Neural crest cell (in vitro differentiated cells): ENCODE data around the gene FHIT. TPM values are rescaled to one million over a fixed set of nuclear protein-coding genes. Genes with fewer than 3 reads are reported as not detected.
"Not testable (repeated sequence)": the region's sequence is repeated elsewhere in the genome, so short reads cannot be mapped to it uniquely, and the experiment has no call there.

Experiments used
- DNase-seq: peaks from one replicate; pipeline ENCODE4 v3.0.0; 2021; ENCODE audit warnings: low read depth, mixed read lengths, low spot score
- H3K27ac Mint-ChIP-seq: one replicate; pipeline ENCODE4 v1.8.0; 2021; ENCODE audit warnings: mild to moderate bottlenecking, mixed read lengths; ENCODE audit not compliant: unreplicated experiment
- H3K27me3 Mint-ChIP-seq: 2 replicates; pipeline ENCODE4 v1.8.0; 2021; ENCODE audit warnings: low read depth, mild to moderate bottlenecking, mixed read lengths
- H3K36me3 Mint-ChIP-seq: 2 replicates; pipeline ENCODE4 v1.8.0; 2021; ENCODE audit warnings: low read depth, mild to moderate bottlenecking, mixed read lengths
- H3K4me1 Mint-ChIP-seq: 2 replicates; pipeline ENCODE4 v1.8.0; 2021; ENCODE audit warnings: mixed read lengths
- H3K4me3 Mint-ChIP-seq: one replicate; pipeline ENCODE4 v1.8.0; 2021; ENCODE audit warnings: mild to moderate bottlenecking, mixed read lengths
- H3K9me3 Mint-ChIP-seq: 2 replicates; pipeline ENCODE4 v1.8.0; 2021; ENCODE audit warnings: mixed read lengths
- CTCF ChIP-seq: fragments of 200-600 bp; sonication (generic); conservative IDR thresholded peaks from 2 replicates; pipeline ENCODE4 v1.5.0; 2021; ENCODE audit warnings: antibody characterized with exemption, mild to moderate bottlenecking
- total RNA-seq: library from RNA; stranded (reverse); gene quantifications from 2 replicates; pipeline ENCODE4 v1.2.1, GENCODE V29; 2021

FHIT gene
- total RNA-seq, 1 donor from 2014 or later: 5.2 TPM

DNA sequence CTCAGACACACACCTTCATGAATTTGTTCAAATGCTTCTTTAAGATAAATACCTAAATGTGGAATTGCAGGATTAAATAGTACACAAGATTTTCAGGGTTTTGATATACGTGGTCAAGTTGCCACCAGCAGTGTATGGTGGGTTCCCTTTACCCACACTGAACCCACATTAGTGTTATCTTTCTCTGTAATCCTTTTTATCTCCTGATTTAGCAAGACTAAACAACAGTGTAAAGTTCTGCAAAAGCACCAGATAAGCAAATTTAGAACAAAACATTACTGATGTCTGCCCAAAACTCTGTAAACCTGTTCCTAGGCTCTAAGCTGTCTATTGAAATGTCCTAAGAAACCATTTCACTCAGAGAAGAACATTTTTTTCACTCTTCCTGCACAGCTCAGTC, 352.9 kb downstream of the FHIT start:
- Mint-ChIP-seq H3K27ac (no peak overlapping the region), H3K27me3 (no peaks in the 10 kb centered on the region), H3K9me3 (no peaks in the 10 kb centered on the region), H3K4me3 (no peak overlapping the region), H3K36me3 (no peaks in the 10 kb centered on the region), H3K4me1 (peaks cover 16% of the 10 kb centered on the region)
- TF ChIP-seq CTCF: no peak
- DNase-seq: no peak

DNA sequence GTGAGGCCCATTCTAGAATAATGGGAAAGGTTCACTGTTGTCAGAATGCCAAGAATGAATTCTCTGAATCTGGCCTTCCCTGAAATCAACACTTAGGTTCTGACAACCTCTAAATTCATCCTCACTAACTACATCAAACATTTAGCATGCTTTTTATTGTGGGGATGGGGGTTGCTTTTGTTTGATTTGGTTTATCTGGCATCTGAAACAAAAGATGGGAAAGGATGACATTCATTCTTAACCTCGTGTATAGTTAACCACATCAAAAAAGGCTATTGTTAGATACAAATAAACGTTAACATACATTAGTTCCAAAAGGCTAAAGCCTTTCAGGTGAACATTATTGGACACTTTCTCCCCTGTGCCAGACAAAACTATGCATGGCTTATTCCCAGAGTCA, 357.3 kb downstream of the FHIT start:
- H3K4me3 Mint-ChIP-seq: no peak overlapping the region
- peaks cover 5% of the 10 kb centered on the region for H3K9me3 Mint-ChIP-seq
- H3K27me3 Mint-ChIP-seq: no peaks in the 10 kb centered on the region
- H3K36me3 Mint-ChIP-seq: peaks cover 2% of the 10 kb centered on the region
- H3K27ac Mint-ChIP-seq: no peak overlapping the region
- TF ChIP-seq CTCF: no peak
- DNase-seq: no peak
- peaks cover 16% of the 10 kb centered on the region for H3K4me1 Mint-ChIP-seq

GRCh38 chr3:60890226-60890625, 361.0 kb downstream of the FHIT start:
- Mint-ChIP-seq H3K36me3 (peaks cover 2% of the 10 kb centered on the region), H3K4me1 (peaks cover 9% of the 10 kb centered on the region), H3K27me3 (no peaks in the 10 kb centered on the region), H3K27ac (no peak overlapping the region), H3K4me3 (no peak overlapping the region), H3K9me3 (peaks cover 5% of the 10 kb centered on the region)
- DNase-seq: no peak
- TF ChIP-seq CTCF: no peak

DNA sequence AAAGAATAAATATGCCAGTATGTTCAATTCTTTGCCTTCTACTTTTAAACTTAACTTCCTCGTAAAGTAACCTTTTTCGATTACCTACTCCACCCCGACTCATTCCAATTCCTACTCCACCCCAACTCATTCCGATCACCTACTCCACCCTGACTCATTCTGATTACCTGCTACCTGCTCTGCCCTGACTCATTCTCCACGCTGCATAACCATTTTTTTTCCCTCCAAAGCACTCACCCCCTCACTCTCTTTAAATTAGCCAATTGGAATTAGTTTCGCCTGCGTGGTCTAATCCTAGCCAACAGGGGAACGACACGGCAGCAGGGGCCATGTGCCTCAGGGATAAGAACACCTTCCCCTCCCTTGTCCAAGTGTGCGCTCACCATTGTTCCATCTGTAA, 362.3 kb downstream of the FHIT start:
- H3K36me3 Mint-ChIP-seq, H3K9me3 Mint-ChIP-seq, H3K4me3 Mint-ChIP-seq, DNase-seq, H3K4me1 Mint-ChIP-seq, H3K27me3 Mint-ChIP-seq, H3K27ac Mint-ChIP-seq: not testable (repeated sequence)

GRCh38 chr3:60887574-60887973, 363.7 kb downstream of the FHIT start:
- Mint-ChIP-seq H3K9me3 (peaks cover 11% of the 10 kb centered on the region), H3K36me3 (peaks cover 5% of the 10 kb centered on the region), H3K27me3 (no peaks in the 10 kb centered on the region), H3K4me3 (no peak overlapping the region), H3K27ac (no peak overlapping the region), H3K4me1 (no peaks in the 10 kb centered on the region)
- no peak for TF ChIP-seq CTCF
- no peak for DNase-seq

- TF ChIP-seq CTCF: no peak
- no peak for DNase-seq
- H3K27ac Mint-ChIP-seq: no peak overlapping the region
- H3K36me3 Mint-ChIP-seq: peaks cover 7% of the 10 kb centered on the region
- H3K27me3 Mint-ChIP-seq: no peaks in the 10 kb centered on the region
- H3K4me3 Mint-ChIP-seq: no peak overlapping the region
- peaks cover 21% of the 10 kb centered on the region for H3K9me3 Mint-ChIP-seq
- no peaks in the 10 kb centered on the region for H3K4me1 Mint-ChIP-seq
Observed at GRCh38 chr3:60886518-60886917, 364.7 kb downstream of the FHIT start.
